ENCODE data around the gene C1orf122. TPM values are rescaled to one million over a fixed set of nuclear protein-coding genes. Genes with fewer than 3 reads are reported as not detected.

Gene C1orf122
- polyA plus RNA-seq, 3 donors: 15.5 to 29.5 (median 22.9) TPM

DNA sequence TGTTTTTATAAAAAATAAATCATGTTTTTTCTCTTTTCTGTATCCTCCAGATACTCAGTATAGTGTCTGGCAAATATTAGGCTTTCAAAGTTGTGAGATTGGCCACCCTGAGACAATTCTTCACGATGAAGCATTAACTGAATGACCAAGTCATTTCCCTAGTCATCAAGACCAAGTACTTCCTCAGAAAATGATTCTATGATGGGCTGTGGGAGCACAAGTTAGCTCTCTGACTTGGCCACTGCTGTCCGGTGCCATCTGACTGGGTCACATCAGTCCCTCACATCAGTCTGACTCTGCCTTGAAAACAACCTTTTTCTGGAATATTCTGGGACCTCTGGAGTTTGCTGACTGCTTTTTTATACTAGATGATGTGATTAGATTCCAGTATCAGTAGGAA, 13.9 kb downstream of the C1orf122 start:
- no peak overlapping the region for H3K9ac ChIP-seq (ENCODE audit: insufficient read depth, low read length, poor library complexity, severe bottlenecking)
- no peak overlapping the region for H3K4me2 ChIP-seq (replicated peaks; ENCODE audit: extremely low read depth, low read length, poor library complexity, severe bottlenecking)
- H3K9me3 Mint-ChIP-seq: no peaks in the 10 kb centered on the region
- H3K27me3 ChIP-seq (ENCODE audit: control insufficient read depth in 2 of 2, insufficient read depth in 2 of 2, low read length in 2 of 2): no peaks in the 10 kb centered on the region
- H3K4me3 ChIP-seq (replicated peaks in 1 of 3; ENCODE audit: low read depth in 2 of 3, low read length in 3 of 3): no peak overlapping the region
- peaks cover 24 to 30% of the 10 kb centered on the region in 2 donors for H3K4me1 ChIP-seq (ENCODE audit: control insufficient read depth in 1 of 2, insufficient read depth in 2 of 2, low read length in 2 of 2)
- H4K20me1 ChIP-seq (ENCODE audit: insufficient read depth, low read length): peaks cover 30% of the 10 kb centered on the region
- H3K27ac Mint-ChIP-seq: peak overlapping the region in 5 of 7 donors; percentile 35 to 77 (median 40)
- H3K4me3 Mint-ChIP-seq: no peak overlapping the region
- H3K9me3 ChIP-seq (replicated peaks in 1 of 2; ENCODE audit: control insufficient read depth in 1 of 2, insufficient read depth in 1 of 2, low read length in 2 of 2): no peaks in the 10 kb centered on the region
- H3K27me3 Mint-ChIP-seq (ENCODE audit: low read depth in 3 of 3): peaks cover 0 to 1% (median 0%) of the 10 kb centered on the region in 3 donors
- DNase-seq: no peak
- peaks cover 34% of the 10 kb centered on the region for H3K4me1 Mint-ChIP-seq
- peaks cover 53% of the 10 kb centered on the region for H3K79me2 ChIP-seq (ENCODE audit: insufficient read depth, low read length)
- peaks cover 65 to 76% of the 10 kb centered on the region in 2 donors for H3K36me3 ChIP-seq (replicated peaks in 1 of 2; ENCODE audit: control insufficient read depth in 1 of 2, insufficient read depth in 2 of 2, low read length in 2 of 2)
- WGBS (ENCODE audit: insufficient coverage): 100% methylated on average over 1 of the region's 2 CpGs
- peaks cover 64 to 87% of the 10 kb centered on the region in 2 donors for H3K36me3 Mint-ChIP-seq
- no peak overlapping the region for H2AFZ ChIP-seq (ENCODE audit: insufficient read depth, low read depth, low read length, poor library complexity, severe bottlenecking)
- intact Hi-C loops (cut with micrococcal nuclease): no loop called here
- TF ChIP-seq, protein P1, sequence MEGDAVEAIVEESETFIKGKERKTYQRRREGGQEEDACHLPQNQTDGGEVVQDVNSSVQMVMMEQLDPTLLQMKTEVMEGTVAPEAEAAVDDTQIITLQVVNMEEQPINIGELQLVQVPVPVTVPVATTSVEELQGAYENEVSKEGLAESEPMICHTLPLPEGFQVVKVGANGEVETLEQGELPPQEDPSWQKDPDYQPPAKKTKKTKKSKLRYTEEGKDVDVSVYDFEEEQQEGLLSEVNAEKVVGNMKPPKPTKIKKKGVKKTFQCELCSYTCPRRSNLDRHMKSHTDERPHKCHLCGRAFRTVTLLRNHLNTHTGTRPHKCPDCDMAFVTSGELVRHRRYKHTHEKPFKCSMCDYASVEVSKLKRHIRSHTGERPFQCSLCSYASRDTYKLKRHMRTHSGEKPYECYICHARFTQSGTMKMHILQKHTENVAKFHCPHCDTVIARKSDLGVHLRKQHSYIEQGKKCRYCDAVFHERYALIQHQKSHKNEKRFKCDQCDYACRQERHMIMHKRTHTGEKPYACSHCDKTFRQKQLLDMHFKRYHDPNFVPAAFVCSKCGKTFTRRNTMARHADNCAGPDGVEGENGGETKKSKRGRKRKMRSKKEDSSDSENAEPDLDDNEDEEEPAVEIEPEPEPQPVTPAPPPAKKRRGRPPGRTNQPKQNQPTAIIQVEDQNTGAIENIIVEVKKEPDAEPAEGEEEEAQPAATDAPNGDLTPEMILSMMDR (IDR thresholded peaks at IDR 0.05): no peak
- H3K27ac ChIP-seq (ENCODE audit: low read depth in 1 of 2, low read length in 2 of 2): no peak overlapping the region

DNA sequence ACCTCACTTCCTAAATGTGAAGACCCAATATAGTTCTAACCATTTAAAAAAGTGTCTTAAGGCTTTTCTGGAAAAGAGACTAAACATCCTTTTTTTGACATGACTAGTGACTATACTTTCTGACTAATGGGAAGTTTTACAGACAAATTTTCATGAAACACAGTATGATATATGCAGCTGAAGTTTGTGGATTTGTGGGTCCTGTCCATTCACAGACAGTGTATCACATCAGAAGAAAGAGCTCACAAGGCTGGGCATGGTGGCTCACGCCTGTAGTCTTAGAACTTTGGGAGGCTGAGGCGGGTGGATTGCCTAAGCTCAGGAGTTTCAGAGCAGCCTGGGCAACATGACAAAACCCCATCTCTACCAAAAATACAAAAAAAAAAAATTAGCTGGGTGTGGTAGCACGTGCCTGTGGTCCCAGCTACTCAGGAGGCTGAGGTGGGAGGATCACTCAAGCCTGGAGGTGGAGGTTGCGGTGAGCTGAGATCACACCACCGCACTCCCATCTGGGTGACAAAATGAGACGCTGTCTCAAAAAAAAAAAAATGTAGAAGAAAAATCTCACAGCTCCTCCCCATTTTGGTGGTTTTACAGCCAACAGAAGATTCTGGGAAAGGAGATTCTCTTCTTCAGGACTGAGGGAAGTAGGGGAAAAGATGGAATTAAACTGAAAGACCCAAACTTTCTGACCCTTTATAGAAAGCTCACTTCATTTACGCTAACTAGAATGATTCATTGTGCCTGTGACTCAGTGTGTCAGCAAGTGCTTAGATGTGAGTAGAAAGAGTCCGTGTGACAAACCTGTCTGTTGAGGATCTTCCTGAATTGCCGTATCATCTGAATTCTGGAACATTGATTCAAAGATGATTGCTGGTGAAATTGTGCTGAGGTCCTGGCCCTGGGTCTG, 15.6 kb downstream of the C1orf122 start:
- peak in 1 of 3 donors; percentile 73 for DNase-seq
- no peak overlapping the region for H2AFZ ChIP-seq (ENCODE audit: insufficient read depth, low read depth, low read length, poor library complexity, severe bottlenecking)
- Mint-ChIP-seq H3K36me3 (peaks cover 61 to 84% of the 10 kb centered on the region in 2 donors), H3K4me1 (peaks cover 37% of the 10 kb centered on the region), H3K4me3 (no peak overlapping the region), H3K27me3 (ENCODE audit: low read depth in 3 of 3) (peaks cover 0 to 1% (median 0%) of the 10 kb centered on the region in 3 donors), H3K27ac (peak overlapping the region in 3 of 7 donors; percentile 18 to 74 (median 70)), H3K9me3 (no peaks in the 10 kb centered on the region)
- peaks cover 46% of the 10 kb centered on the region for H3K79me2 ChIP-seq (ENCODE audit: insufficient read depth, low read length)
- no peaks in the 10 kb centered on the region for H3K27me3 ChIP-seq (ENCODE audit: control insufficient read depth in 2 of 2, insufficient read depth in 2 of 2, low read length in 2 of 2)
- H3K4me3 ChIP-seq (replicated peaks in 1 of 3; ENCODE audit: low read depth in 2 of 3, low read length in 3 of 3): no peak overlapping the region
- WGBS (ENCODE audit: insufficient coverage): 79% methylated on average over 2 of the region's 9 CpGs
- H3K36me3 ChIP-seq (replicated peaks in 1 of 2; ENCODE audit: control insufficient read depth in 1 of 2, insufficient read depth in 2 of 2, low read length in 2 of 2): peaks cover 54 to 73% of the 10 kb centered on the region in 2 donors
- H3K9ac ChIP-seq (ENCODE audit: insufficient read depth, low read length, poor library complexity, severe bottlenecking): no peak overlapping the region
- intact Hi-C loops (cut with micrococcal nuclease): no loop called here
- H3K4me1 ChIP-seq (ENCODE audit: control insufficient read depth in 1 of 2, insufficient read depth in 2 of 2, low read length in 2 of 2): peaks cover 24 to 35% of the 10 kb centered on the region in 2 donors
- H3K27ac ChIP-seq (ENCODE audit: low read depth in 1 of 2, low read length in 2 of 2): peak overlapping the region in 1 of 2 donors; percentile 16
- H3K4me2 ChIP-seq (replicated peaks; ENCODE audit: extremely low read depth, low read length, poor library complexity, severe bottlenecking): no peak overlapping the region
- H4K20me1 ChIP-seq (ENCODE audit: insufficient read depth, low read length): peaks cover 22% of the 10 kb centered on the region
- TF ChIP-seq, protein P1 (IDR thresholded peaks at IDR 0.05): no peak
- H3K9me3 ChIP-seq (replicated peaks in 1 of 2; ENCODE audit: control insufficient read depth in 1 of 2, insufficient read depth in 1 of 2, low read length in 2 of 2): no peaks in the 10 kb centered on the region
